Liver (tissue), 9 donors: ENCODE results near the gene TSPAN16. TPM values are rescaled to one million over a fixed set of nuclear protein-coding genes. Genes with fewer than 3 reads are reported as not detected.

Experiments
- DNase-seq: peaks from one replicate; pipeline ENCODE4 v3.0.0-alpha.2; 2017; ENCODE audit warnings: low spot score
- H3K27ac ChIP-seq, 2 donors: one replicate each; pipeline ENCODE4 v1.7.0; 2013; ENCODE audit warnings: inconsistent platforms in 2 of 2, low read length in 2 of 2, control low read depth in 1 of 2, low read depth in 1 of 2, mild to moderate bottlenecking in 1 of 2
- H3K27me3 ChIP-seq, 4 donors: one replicate each; pipeline versions ENCODE4 v1.6.1 to v1.7.0; 2013; ENCODE audit warnings: low read length in 3 of 4, inconsistent platforms in 1 of 4, mild to moderate bottlenecking in 1 of 4, moderate library complexity in 1 of 4; ENCODE audit not compliant: control insufficient read depth in 4 of 4, insufficient read depth in 4 of 4
- H3K36me3 ChIP-seq, 4 donors: one replicate each; pipeline versions ENCODE4 v1.6.1 to v1.7.0; 2013; ENCODE audit warnings: low read length in 3 of 4, mild to moderate bottlenecking in 3 of 4, low read depth in 1 of 4, moderate library complexity in 1 of 4; ENCODE audit not compliant: control insufficient read depth in 4 of 4, insufficient read depth in 3 of 4
- H3K4me1 ChIP-seq, 4 donors: one replicate each; pipeline versions ENCODE4 v1.6.1 to v1.7.0; 2013; ENCODE audit warnings: low read length in 3 of 4, mild to moderate bottlenecking in 3 of 4, moderate library complexity in 1 of 4; ENCODE audit not compliant: control insufficient read depth in 4 of 4, insufficient read depth in 4 of 4
- H3K4me3 ChIP-seq, 3 donors: one replicate each; pipeline versions ENCODE4 v1.6.1 to v1.7.0; 2013; ENCODE audit warnings: low read length in 3 of 3, control low read depth in 1 of 3, low read depth in 1 of 3, mild to moderate bottlenecking in 1 of 3
- H3K9ac ChIP-seq, 2 donors: one replicate each; pipeline ENCODE4 v1.7.0; 2013; ENCODE audit warnings: low read length in 2 of 2, mild to moderate bottlenecking in 2 of 2, moderate library complexity in 2 of 2, control low read depth in 1 of 2, low read depth in 1 of 2
- H3K9me3 ChIP-seq, 4 donors: one replicate each; pipeline versions ENCODE4 v1.6.1 to v1.7.0; 2013; ENCODE audit warnings: low read length in 3 of 4; ENCODE audit not compliant: control insufficient read depth in 4 of 4
- ATF3 ChIP-seq: IDR thresholded peaks from 2 replicates; pipeline ENCODE4 v1.6.1; 2016; ENCODE audit warnings: antibody characterized with exemption
- CTCF ChIP-seq: fragments of 150-350 bp; IDR thresholded peaks from 2 replicates; pipeline ENCODE4 v1.5.1; 2017; ENCODE audit warnings: improper control_type of control experiment, low read depth, low read length; ENCODE audit not compliant: missing input control
- EGR1 ChIP-seq, 2 donors: IDR thresholded peaks; 2 replicates each; pipeline ENCODE4 v1.6.1; 2016 to 2018; ENCODE audit warnings: antibody characterized with exemption in 2 of 2, low read depth in 2 of 2
- FOXA1 ChIP-seq: IDR thresholded peaks from 2 replicates; pipeline ENCODE4 v1.6.1; 2016; ENCODE audit warnings: antibody characterized with exemption
- FOXA2 ChIP-seq: IDR thresholded peaks from 2 replicates; pipeline ENCODE4 v1.6.1; 2016; ENCODE audit warnings: antibody characterized with exemption
- GABPA ChIP-seq, 2 donors: IDR thresholded peaks in 1 of 2; conservative IDR thresholded peaks in 1 of 2; 2 replicates each; pipeline ENCODE4 v1.6.1; 2016; ENCODE audit warnings: antibody characterized with exemption in 2 of 2, mild to moderate bottlenecking in 1 of 2, moderate library complexity in 1 of 2
- HNF4A ChIP-seq, 2 donors: conservative IDR thresholded peaks; 2 replicates each; pipeline ENCODE4 v1.6.1; 2016; ENCODE audit warnings: antibody characterized with exemption in 2 of 2, mild to moderate bottlenecking in 2 of 2
- HNF4G ChIP-seq: IDR thresholded peaks from 2 replicates; pipeline ENCODE4 v1.6.1; 2016; ENCODE audit warnings: antibody characterized with exemption
- JUND ChIP-seq, 2 donors: IDR thresholded peaks; 2 replicates each; pipeline ENCODE4 v1.6.1; 2016; ENCODE audit warnings: antibody characterized with exemption in 2 of 2
- MAX ChIP-seq: IDR thresholded peaks from 2 replicates; pipeline ENCODE4 v1.6.1; 2016; ENCODE audit warnings: antibody characterized with exemption
- NR2F2 ChIP-seq: IDR thresholded peaks from 2 replicates; pipeline ENCODE4 v1.6.1; 2016; ENCODE audit warnings: antibody characterized with exemption
- RAD21 ChIP-seq, 2 donors: IDR thresholded peaks; 2 replicates each; pipeline ENCODE4 v1.6.1; 2016; ENCODE audit warnings: antibody characterized with exemption in 2 of 2, mild to moderate bottlenecking in 2 of 2
- REST ChIP-seq: IDR thresholded peaks from 2 replicates; pipeline ENCODE4 v1.6.1; 2016; ENCODE audit warnings: antibody characterized with exemption, mild to moderate bottlenecking
- RXRA ChIP-seq, 2 donors: IDR thresholded peaks; 2 replicates each; pipeline ENCODE4 v1.6.1; 2017 to 2018; ENCODE audit warnings: antibody characterized with exemption in 2 of 2, mild to moderate bottlenecking in 1 of 2
- SP1 ChIP-seq: IDR thresholded peaks from 2 replicates; pipeline ENCODE4 v1.6.1; 2018; ENCODE audit warnings: antibody characterized with exemption, mild to moderate bottlenecking
- TAF1 ChIP-seq: conservative IDR thresholded peaks from 2 replicates; pipeline ENCODE4 v1.6.1; 2016; ENCODE audit warnings: antibody characterized with exemption, mild to moderate bottlenecking
- YY1 ChIP-seq: IDR thresholded peaks from 2 replicates; pipeline ENCODE4 v1.6.1; 2016; ENCODE audit warnings: antibody characterized with exemption, mild to moderate bottlenecking
- ZBTB33 ChIP-seq: IDR thresholded peaks from 2 replicates; pipeline ENCODE4 v1.6.1; 2016; ENCODE audit warnings: antibody characterized with exemption
- WGBS: extraction: QIAGEN DNeasy Blood & Tissue Kit; methylation state at CpG from one replicate; pipeline ENCODE4 v1.1.7; 2013; 5-methylcytosine and 5-hydroxymethylcytosine counted together
- polyA plus RNA-seq, 2 donors: library from polyadenylated mRNA; stranded (reverse) in 1 of 2; unstranded in 1 of 2; fragments of 200-250 nt in 1 of 2; fragments of >200 nt in 1 of 2; fragmentation: Nextera tagmentation in 1 of 2; extraction: Ambion mirVana in 1 of 2; gene quantifications; one replicate each; pipeline versions ENCODE4 v1.2.1 to v1.2.3, GENCODE V29; 2013 to 2015
- total RNA-seq, 2 donors: library from RNA; depleted of rRNA; stranded (reverse); fragments of >200 nt; gene quantifications; one replicate each; pipeline ENCODE4 v1.2.3, GENCODE V29; 2014
- donor health status: healthy.
- donor health status: healthy.
- donor health status: healthy.
- donor health status: healthy.
- donor health status: healthy.

TSPAN16 gene
- total and polyA plus RNA-seq, 4 donors, result not detected

GRCh38 chr19:11293433-11294389, 2.2 kb upstream of the TSPAN16 start:
- 6% methylated on average over 41 of the region's 41 CpGs for WGBS
- no peaks in the 10 kb centered on the region for H3K27me3 ChIP-seq
- no peaks in the 10 kb centered on the region for H3K36me3 ChIP-seq
- peak overlapping the region in 1 of 2 donors; percentile 31 for H3K9ac ChIP-seq
- peak; percentile 90 for DNase-seq
- peaks cover 0 to 9% (median 4%) of the 10 kb centered on the region in 4 donors for H3K4me1 ChIP-seq
- H3K27ac ChIP-seq, result peak overlapping the region; percentile 6 to 54
- peak overlapping the region in 2 of 3 donors; percentile 9 to 31 for H3K4me3 ChIP-seq
- no peaks in the 10 kb centered on the region for H3K9me3 ChIP-seq
- TF ChIP-seq JUND (IDR thresholded peaks at IDR 0.05), result no peak
- no peak for TF ChIP-seq ZBTB33
- peak; percentile 52 for TF ChIP-seq SP1
- TF ChIP-seq ATF3, result no peak
- TF ChIP-seq EGR1 (IDR thresholded peaks at IDR 0.05; ENCODE audit: low read depth in 2 of 2), result no peak
- peak; percentile 40 to 56 for TF ChIP-seq RXRA (IDR thresholded peaks at IDR 0.05)
- peak; percentile 8 for TF ChIP-seq FOXA2
- no peak for TF ChIP-seq HNF4G
- peak; percentile 91 to 92 for TF ChIP-seq RAD21 (IDR thresholded peaks at IDR 0.05)
- TF ChIP-seq TAF1, result no peak
- TF ChIP-seq NR2F2, result peak; percentile 54
- TF ChIP-seq MAX, result peak; percentile 53
- peak; percentile 31 for TF ChIP-seq REST
- no peak for TF ChIP-seq FOXA1
- TF ChIP-seq YY1, result peak; percentile 40
- peak; percentile 37 to 38 for TF ChIP-seq HNF4A (conservative IDR thresholded peaks at IDR 0.05)
- peak in 1 of 2 donors; percentile 81 for TF ChIP-seq GABPA (IDR thresholded peaks at IDR 0.05 in 1 of 2, conservative IDR thresholded peaks at IDR 0.05 in 1 of 2)
- peak; percentile 98 for TF ChIP-seq CTCF
